KMS-11 (cell line): ENCODE data around the gene ZNF564.
A peak's percentile ranks its signal among the peaks of the same experiment; 100 is the strongest.

Source experiments
- H2AFZ ChIP-seq: fragments of 200-600 bp; sonication (generic); 2 replicates; pipeline ENCODE4 v1.6.1; 2016; ENCODE audit warnings: antibody characterized with exemption, mixed run types, low read depth
- H3K27ac ChIP-seq: fragments of 200-600 bp; sonication (generic); 2 replicates; pipeline ENCODE4 v1.6.1; 2016; ENCODE audit warnings: mild to moderate bottlenecking, mixed run types
- H3K27me3 ChIP-seq: fragments of 200-600 bp; sonication (generic); 2 replicates; pipeline ENCODE4 v1.6.1; 2017; ENCODE audit warnings: mild to moderate bottlenecking, low read depth, mixed run types, moderate library complexity; ENCODE audit not compliant: insufficient read depth
- H3K36me3 ChIP-seq: fragments of 200-600 bp; sonication (generic); 2 replicates; pipeline ENCODE4 v1.6.1; 2017; ENCODE audit warnings: mild to moderate bottlenecking, mixed run types; ENCODE audit not compliant: insufficient read depth
- H3K4me1 ChIP-seq: fragments of 200-600 bp; sonication (generic); 2 replicates; pipeline ENCODE4 v1.6.1; 2016; ENCODE audit warnings: mild to moderate bottlenecking, low read depth, mixed run types; ENCODE audit not compliant: poor library complexity, severe bottlenecking
- H3K4me2 ChIP-seq: fragments of 200-600 bp; sonication (generic); 2 replicates; pipeline ENCODE4 v1.7.0; 2016; ENCODE audit warnings: mild to moderate bottlenecking, mixed run types
- H3K4me3 ChIP-seq: fragments of 200-600 bp; sonication (generic); IDR thresholded peaks from 2 replicates; pipeline ENCODE4 v1.6.1; 2017; ENCODE audit warnings: low read depth, low read length, mixed read lengths; ENCODE audit not compliant: insufficient read depth
- H3K79me2 ChIP-seq: fragments of 200-600 bp; sonication (generic); 2 replicates; pipeline ENCODE4 v1.6.1; 2016; ENCODE audit warnings: low read depth, mixed run types; ENCODE audit not compliant: insufficient read depth
- H3K9ac ChIP-seq: fragments of 200-600 bp; sonication (generic); 2 replicates; pipeline ENCODE4 v1.6.1; 2016; ENCODE audit warnings: mild to moderate bottlenecking, mixed run types
- H4K20me1 ChIP-seq: fragments of 200-600 bp; sonication (generic); 2 replicates; pipeline ENCODE4 v1.6.1; 2016; ENCODE audit warnings: mild to moderate bottlenecking, mixed run types; ENCODE audit not compliant: insufficient read depth
- CTCF ChIP-seq: fragments of 200-600 bp; sonication (generic); conservative IDR thresholded peaks from 2 replicates; pipeline ENCODE4 v1.6.1; 2017; ENCODE audit warnings: low read depth, mild to moderate bottlenecking, antibody characterized with exemption, low read length, moderate library complexity, mixed read lengths

The ZNF564 gene

GRCh38 chr19:12485571-12485970 is 65.7 kb downstream of the ZNF564 start:
- H3K9ac ChIP-seq = no peak overlapping the region
- peaks cover 42% of the 10 kb centered on the region for H3K4me1 ChIP-seq
- H3K36me3 ChIP-seq = no peaks in the 10 kb centered on the region
- no peaks in the 10 kb centered on the region for H4K20me1 ChIP-seq
- TF ChIP-seq CTCF = no peak
- peak overlapping the region; percentile 100 for H2AFZ ChIP-seq
- no peak overlapping the region for H3K4me3 ChIP-seq
- no peak overlapping the region for H3K4me2 ChIP-seq
- peaks cover 17% of the 10 kb centered on the region; the same call in 1 of the 2 replicates for H3K79me2 ChIP-seq
- no peaks in the 10 kb centered on the region for H3K27me3 ChIP-seq
- no peak overlapping the region for H3K27ac ChIP-seq

GRCh38 chr19:12485052-12485416 is 66.2 kb downstream of the ZNF564 start:
- H3K27me3 ChIP-seq = no peaks in the 10 kb centered on the region
- peak overlapping the region; percentile 100 for H2AFZ ChIP-seq
- no peak overlapping the region; the same call in 1 of the 2 replicates for H3K9ac ChIP-seq

GRCh38 chr19:12484371-12485051 is 66.8 kb downstream of the ZNF564 start, which contains the start of gene ZNF709:
TSS of gene ZNF709 (minus strand) at chr19:12484816. CDS start at chr19:12484657, 159 bp downstream.
- Histone ChIP-seq H3K4me1 (peaks cover 42% of the 10 kb centered on the region), H4K20me1 (no peaks in the 10 kb centered on the region), H3K9ac (peak within 1 kb of the TSS; percentile 46; the same call in 1 of the 2 replicates), H3K4me2 (peak within 1 kb of the TSS; percentile 97), H2AFZ (peak within 1 kb of the TSS; percentile 100), H3K27ac (no peak within 1 kb of the TSS), H3K27me3 (no peaks in the 10 kb centered on the region), H3K79me2 (peaks cover 20% of the 10 kb centered on the region; the same call in 1 of the 2 replicates), H3K36me3 (no peaks in the 10 kb centered on the region), H3K4me3 (no peak within 1 kb of the TSS)
- no peak for TF ChIP-seq CTCF

More at GRCh38 chr19:12485052-12485416, 66.2 kb downstream of the ZNF564 start:
- TF ChIP-seq CTCF = no peak
- H3K79me2 ChIP-seq = peaks cover 17% of the 10 kb centered on the region; the same call in 1 of the 2 replicates
- H3K4me1 ChIP-seq = peaks cover 42% of the 10 kb centered on the region
- no peaks in the 10 kb centered on the region for H3K36me3 ChIP-seq
- no peak overlapping the region for H3K4me3 ChIP-seq
- H3K27ac ChIP-seq = no peak overlapping the region
- H4K20me1 ChIP-seq = no peaks in the 10 kb centered on the region
- peak overlapping the region; percentile 97 for H3K4me2 ChIP-seq

- peak overlapping the region; percentile 46; the same call in 1 of the 2 replicates for H3K9ac ChIP-seq
- no peak overlapping the region for H3K4me3 ChIP-seq
- H3K27ac ChIP-seq = no peak overlapping the region
- peak overlapping the region; percentile 100 for H2AFZ ChIP-seq
- H3K4me2 ChIP-seq = peak overlapping the region; percentile 97
- peaks cover 20% of the 10 kb centered on the region; the same call in 1 of the 2 replicates for H3K79me2 ChIP-seq
- no peaks in the 10 kb centered on the region for H4K20me1 ChIP-seq
- no peaks in the 10 kb centered on the region for H3K36me3 ChIP-seq
- no peak for TF ChIP-seq CTCF
- no peaks in the 10 kb centered on the region for H3K27me3 ChIP-seq
- peaks cover 43% of the 10 kb centered on the region for H3K4me1 ChIP-seq
Observed at GRCh38 chr19:12484011-12484370, 67.3 kb downstream of the ZNF564 start.
